ENCODE results near the gene SLC45A1.
A peak's percentile ranks its signal among the peaks of the same experiment; 100 is the strongest.

SLC45A1 gene

DNA sequence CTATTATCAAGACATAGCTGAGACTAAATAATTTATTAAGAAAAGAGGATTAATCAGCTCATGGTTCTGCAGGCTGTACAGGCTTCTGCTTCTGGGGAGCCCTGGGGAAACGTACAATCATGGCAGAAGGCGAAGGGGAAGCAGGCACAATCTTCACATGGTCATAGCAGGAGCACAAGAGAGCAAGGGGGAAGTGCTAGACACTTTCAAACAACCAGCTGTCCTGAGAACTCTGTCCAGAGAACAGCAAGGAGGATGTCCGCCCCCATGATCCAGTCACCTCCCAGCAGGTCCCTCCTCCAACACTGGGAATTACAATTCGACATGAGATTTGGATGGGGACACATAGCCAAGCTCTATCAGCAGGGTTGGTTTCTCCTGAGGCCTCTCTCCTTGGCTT is 10.3 kb upstream of the SLC45A1 start:
- DNase-seq (ENCODE audit: low read depth), result no peak
- no peak overlapping the region for H3K4me3 ChIP-seq (ENCODE audit: low read length)
- TF ChIP-seq, protein P1, sequence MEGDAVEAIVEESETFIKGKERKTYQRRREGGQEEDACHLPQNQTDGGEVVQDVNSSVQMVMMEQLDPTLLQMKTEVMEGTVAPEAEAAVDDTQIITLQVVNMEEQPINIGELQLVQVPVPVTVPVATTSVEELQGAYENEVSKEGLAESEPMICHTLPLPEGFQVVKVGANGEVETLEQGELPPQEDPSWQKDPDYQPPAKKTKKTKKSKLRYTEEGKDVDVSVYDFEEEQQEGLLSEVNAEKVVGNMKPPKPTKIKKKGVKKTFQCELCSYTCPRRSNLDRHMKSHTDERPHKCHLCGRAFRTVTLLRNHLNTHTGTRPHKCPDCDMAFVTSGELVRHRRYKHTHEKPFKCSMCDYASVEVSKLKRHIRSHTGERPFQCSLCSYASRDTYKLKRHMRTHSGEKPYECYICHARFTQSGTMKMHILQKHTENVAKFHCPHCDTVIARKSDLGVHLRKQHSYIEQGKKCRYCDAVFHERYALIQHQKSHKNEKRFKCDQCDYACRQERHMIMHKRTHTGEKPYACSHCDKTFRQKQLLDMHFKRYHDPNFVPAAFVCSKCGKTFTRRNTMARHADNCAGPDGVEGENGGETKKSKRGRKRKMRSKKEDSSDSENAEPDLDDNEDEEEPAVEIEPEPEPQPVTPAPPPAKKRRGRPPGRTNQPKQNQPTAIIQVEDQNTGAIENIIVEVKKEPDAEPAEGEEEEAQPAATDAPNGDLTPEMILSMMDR (IDR thresholded peaks at IDR 0.05; ENCODE audit: insufficient read depth, low read depth, low read length, missing control alignments), result no peak

DNA sequence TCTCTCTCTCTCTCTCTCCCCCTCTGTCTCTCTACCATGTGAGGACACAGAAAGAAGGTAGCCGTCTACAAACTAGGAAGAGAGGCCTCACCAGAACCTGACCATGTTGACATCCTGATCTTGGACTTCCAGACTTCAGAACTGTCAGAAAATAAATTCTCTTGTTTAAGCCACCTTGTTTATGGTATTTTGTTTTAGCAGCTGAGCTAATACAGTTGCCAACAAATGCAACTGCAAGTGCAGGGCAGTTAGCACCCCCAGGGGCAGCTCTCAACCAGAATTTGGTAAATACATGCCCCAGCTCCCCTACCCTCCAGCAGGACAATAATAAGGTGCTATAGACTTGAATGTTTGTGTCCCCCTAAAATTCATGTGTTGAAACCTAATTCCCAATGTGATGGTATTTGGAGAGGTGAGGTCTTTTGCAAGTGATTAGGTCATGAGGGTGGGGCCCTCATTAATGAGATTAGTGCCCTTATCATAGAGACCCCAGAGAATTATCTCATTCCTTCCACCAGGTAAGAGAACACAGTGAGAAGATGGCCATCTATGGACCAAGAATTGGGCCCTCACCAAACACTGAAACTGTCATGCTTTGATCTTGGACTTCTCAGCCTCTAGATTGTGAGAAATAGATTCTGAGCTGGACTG is 6.7 kb upstream of the SLC45A1 start:
- TF ChIP-seq, protein P1 (IDR thresholded peaks at IDR 0.05; ENCODE audit: insufficient read depth, low read depth, low read length, missing control alignments), result no peak
- no peak for DNase-seq (ENCODE audit: low read depth)
- H3K4me3 ChIP-seq (ENCODE audit: low read length), result no peak overlapping the region

DNA sequence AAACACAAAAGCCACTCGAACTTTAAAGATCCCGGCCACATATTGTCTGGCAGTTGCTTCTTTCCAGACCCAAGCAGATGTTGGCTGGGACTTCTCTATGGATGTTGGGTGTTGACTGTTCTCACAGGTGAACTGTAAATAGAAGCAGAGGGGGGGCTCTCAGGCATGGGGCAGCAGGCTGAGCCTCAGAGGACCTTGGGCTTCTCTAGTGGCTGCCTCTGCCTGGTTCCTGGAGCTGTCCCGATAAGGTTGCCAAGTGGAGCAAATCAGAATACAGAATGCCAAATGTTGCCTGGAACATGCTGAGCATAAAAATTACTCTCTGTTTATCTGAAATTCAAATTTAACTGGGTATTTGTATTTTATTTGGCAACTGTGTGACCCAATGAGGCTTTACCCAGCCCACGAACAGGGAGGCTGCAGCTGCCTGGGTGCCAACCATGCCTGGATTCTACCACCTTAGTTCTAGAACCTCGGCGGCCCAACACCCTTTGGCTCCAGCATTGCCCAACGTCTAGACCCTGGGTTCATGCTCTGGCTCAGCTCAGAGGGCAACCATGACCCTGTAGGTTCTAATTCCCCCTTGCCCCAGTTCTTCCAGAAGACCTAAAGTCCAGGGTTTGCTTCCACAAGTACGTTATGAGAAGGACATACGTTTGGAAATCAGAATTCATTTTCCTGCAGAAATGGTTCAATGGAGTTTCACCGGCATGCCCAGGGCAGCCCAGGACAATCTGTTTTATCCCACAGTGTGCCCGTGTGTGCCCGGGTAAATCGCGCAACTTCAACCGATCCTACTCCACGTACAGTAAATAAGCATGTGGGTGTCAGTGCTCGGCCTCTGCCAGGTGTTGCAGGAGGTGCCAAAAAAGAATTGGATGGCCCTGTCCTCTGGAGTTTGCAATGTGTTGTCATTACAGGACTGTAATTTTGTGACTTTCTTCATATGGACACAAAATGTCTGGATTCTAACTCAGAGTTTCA is 5.4 kb upstream of the SLC45A1 start:
- no peak overlapping the region for H3K4me3 ChIP-seq (ENCODE audit: low read length)
- no peak for DNase-seq (ENCODE audit: low read depth)
- TF ChIP-seq, protein P1 (IDR thresholded peaks at IDR 0.05; ENCODE audit: insufficient read depth, low read depth, low read length, missing control alignments), result no peak

DNA sequence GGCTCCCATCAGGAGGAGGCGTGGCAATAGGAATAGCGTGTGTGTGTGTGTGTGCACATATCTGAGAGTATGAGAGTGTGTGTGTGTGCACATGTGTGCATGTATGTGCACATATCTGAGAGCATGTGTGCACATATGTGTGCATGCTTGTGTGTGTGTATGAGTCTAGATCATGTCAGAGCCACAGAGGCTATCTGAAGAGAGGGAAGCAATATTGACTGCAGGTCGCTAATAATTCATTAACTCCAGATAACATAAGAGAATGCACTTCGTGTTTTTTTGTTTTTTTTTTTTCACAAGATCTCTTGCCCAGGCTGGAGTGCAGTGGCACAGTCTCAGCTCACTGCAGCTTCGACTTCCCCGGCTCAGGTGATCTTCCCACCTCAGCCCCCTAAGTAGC is 4.7 kb upstream of the SLC45A1 start:
- DNase-seq (ENCODE audit: low read depth), result no peak
- H3K4me3 ChIP-seq (ENCODE audit: low read length), result no peak overlapping the region
- TF ChIP-seq, protein P1 (IDR thresholded peaks at IDR 0.05; ENCODE audit: insufficient read depth, low read depth, low read length, missing control alignments), result no peak

DNA sequence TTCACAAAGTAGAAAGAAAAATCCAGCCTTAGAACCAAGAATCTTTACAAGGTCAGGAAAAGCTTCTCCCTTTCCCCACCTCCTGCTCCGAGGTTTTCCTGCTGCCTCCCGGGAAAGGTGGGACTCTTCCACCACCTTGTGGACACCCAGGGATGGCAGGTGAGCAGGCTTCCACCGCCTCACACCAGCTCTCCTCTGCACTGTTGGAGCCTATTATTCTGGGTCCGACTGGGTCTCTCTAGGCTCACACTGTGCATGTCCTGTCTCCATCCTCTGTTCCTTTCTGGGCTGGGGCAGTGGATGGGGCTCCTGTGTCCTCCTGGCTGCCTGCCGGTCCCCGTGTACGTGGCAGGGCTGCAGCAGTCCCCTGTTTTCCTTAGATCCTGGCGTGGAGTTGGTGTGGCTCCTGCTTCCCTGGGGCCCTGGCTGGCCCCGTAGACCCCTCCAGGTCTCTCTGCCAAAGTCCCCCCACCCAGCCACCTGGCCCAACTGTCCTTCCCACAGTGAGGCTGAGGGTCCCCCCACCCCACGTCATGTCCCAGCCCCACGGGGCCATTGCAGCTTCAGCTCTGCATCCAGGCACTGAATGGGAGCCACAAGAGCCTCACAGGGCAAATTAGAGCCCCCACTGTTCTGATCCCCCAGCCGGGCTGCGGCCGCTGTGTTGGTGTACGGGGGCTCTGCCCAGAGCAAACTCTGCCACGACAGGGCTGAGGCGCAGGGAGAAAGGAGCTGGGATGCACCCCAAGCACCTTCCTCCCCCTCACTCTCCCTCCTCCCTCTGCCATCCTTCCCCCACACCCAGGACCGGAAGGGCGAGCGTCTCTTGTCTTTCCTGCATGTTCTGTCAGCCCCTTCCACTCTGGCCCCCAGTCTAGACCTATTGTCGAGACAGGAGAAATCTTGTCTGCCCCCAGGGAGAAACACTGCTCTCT is 3.3 kb upstream of the SLC45A1 start:
- peak; percentile 80 for DNase-seq (ENCODE audit: low read depth)
- TF ChIP-seq, protein P1 (IDR thresholded peaks at IDR 0.05; ENCODE audit: insufficient read depth, low read depth, low read length, missing control alignments), result peak; percentile 97
- no peak overlapping the region for H3K4me3 ChIP-seq (ENCODE audit: low read length)
